ENCODE measurements around the gene HAUS2.

The HAUS2 gene

GRCh38 chr15:42575188-42576039, 26.8 kb downstream of the HAUS2 start, which contains the start of gene STARD9:
Gene STARD9 (plus strand): TSS chr15:42575606. CDS start chr15:42575716, 110 bp downstream.
- TF ChIP-seq CTCF (conservative IDR thresholded peaks at IDR 0.05; ENCODE audit: low read length): peak; percentile 15; the same call in 1 of the 2 replicates
- DNase-seq (ENCODE audit: low read depth): peak; percentile 98

GRCh38 chr15:42576040-42576594, 27.5 kb downstream of the HAUS2 start:
- H3K4me3 ChIP-seq (ENCODE audit: low read length): peak overlapping the region; percentile 86
- no peak for DNase-seq (ENCODE audit: low read depth)
- no peak for TF ChIP-seq CTCF (conservative IDR thresholded peaks at IDR 0.05; ENCODE audit: low read length)

More at GRCh38 chr15:42575188-42576039, 26.8 kb downstream of the HAUS2 start, which contains the start of gene STARD9:
- H3K4me3 ChIP-seq (ENCODE audit: low read length): peak within 1 kb of the TSS; percentile 86

GRCh38 chr15:42576776-42577175, 28.1 kb downstream of the HAUS2 start:
- peak overlapping the region; percentile 86; the same call in 1 of the 2 replicates for H3K4me3 ChIP-seq (ENCODE audit: low read length)
- TF ChIP-seq CTCF (conservative IDR thresholded peaks at IDR 0.05; ENCODE audit: low read length): no peak
- DNase-seq (ENCODE audit: low read depth): no peak

GRCh38 chr15:42577514-42578031, 28.9 kb downstream of the HAUS2 start:
- H3K4me3 ChIP-seq (ENCODE audit: low read length): no peak overlapping the region; the same call in 1 of the 2 replicates
- TF ChIP-seq CTCF (conservative IDR thresholded peaks at IDR 0.05; ENCODE audit: low read length): no peak
- DNase-seq (ENCODE audit: low read depth): peak; percentile 82

GRCh38 chr15:42578984-42579537, 30.4 kb downstream of the HAUS2 start:
- no peak for DNase-seq (ENCODE audit: low read depth)
- TF ChIP-seq CTCF (conservative IDR thresholded peaks at IDR 0.05; ENCODE audit: low read length): no peak

GRCh38 chr15:42581272-42581730, 32.7 kb downstream of the HAUS2 start:
- TF ChIP-seq CTCF (conservative IDR thresholded peaks at IDR 0.05; ENCODE audit: low read length): no peak
- DNase-seq (ENCODE audit: low read depth): peak; percentile 70
- peak overlapping the region; percentile 57 for H3K4me3 ChIP-seq (ENCODE audit: low read length)

More at GRCh38 chr15:42578984-42579537, 30.4 kb downstream of the HAUS2 start:
- no peak overlapping the region for H3K4me3 ChIP-seq (ENCODE audit: low read length)
